HepG2 (cell line): Measurements from ENCODE around the gene PCSK5. TPM values are rescaled to one million over a fixed set of nuclear protein-coding genes. Genes with fewer than 3 reads are reported as not detected.

Experiments
- ATAC-seq: fragments of 200-7000 bp; cut with Tn5 transposase; 3 replicates; pipeline ENCODE4 v1.9.1; 2020; ENCODE audit warnings: mild to moderate bottlenecking, moderate library complexity
- BruUV-seq: library from RNA; stranded (reverse); fragments of 400-500 nt; replicated peaks from 2 replicates; lab custom pipeline; 2021; lab: Mats Ljungman, UMichigan
- CTCF ChIA-PET: fragments of 300-600 bp; formaldehyde crosslinking; extraction: SDS; loops from one replicate; lab custom pipeline; 2021; ENCODE audit warnings: low total read pairs, inconsistent platforms, low intra/inter-chr PET ratio; lab: Yijun Ruan, JAX
- POLR2A ChIA-PET: fragments of 350-600 bp; sonication (Branson Sonifier 250); formaldehyde crosslinking; loops from one replicate; lab custom pipeline; 2020; ENCODE audit warnings: antibody characterized with exemption, inconsistent platforms; lab: Yijun Ruan, JAX
- DNase-seq: peaks from one replicate; pipeline ENCODE4 v3.0.0-alpha.2; 2015; ENCODE audit warnings: low spot score
- FAIRE-seq: peaks from 3 replicates; lab custom pipeline; 2011; peaks lifted over from hg19 to GRCh38; lab: Jason Lieb, UNC
- H2AFZ ChIP-seq: one replicate; pipeline ENCODE4 v1.6.1; 2011; ENCODE audit warnings: low read length, inconsistent platforms
- H3K27ac ChIP-seq: fragments of 300-600 bp; 3 replicates; pipeline ENCODE4 v1.8.0; 2011; ENCODE audit warnings: mixed run types, mild to moderate bottlenecking, mixed read lengths, low read length, inconsistent platforms; ENCODE audit not compliant: insufficient read depth; ENCODE audit errors: extremely low read length
- H3K27me3 ChIP-seq, 2 experiments: fragments of 200-600 bp in 1 of 2; 2 replicates in 1 of 2; 3 replicates in 1 of 2; pipeline versions ENCODE4 v1.6.0 to v1.8.0; 2011; ENCODE audit warnings: low read length in 2 of 2, mild to moderate bottlenecking in 2 of 2, moderate library complexity in 2 of 2, inconsistent platforms in 1 of 2; ENCODE audit not compliant: insufficient read depth in 2 of 2, control insufficient read depth in 1 of 2
- H3K36me3 ChIP-seq, 2 experiments: fragments of 200-600 bp in 1 of 2; replicated peaks in 1 of 2; 2 replicates in 1 of 2; 3 replicates in 1 of 2; pipeline versions ENCODE4 v1.5.1 to v1.8.0; 2011; ENCODE audit warnings: low read length in 2 of 2, inconsistent platforms in 1 of 2; ENCODE audit not compliant: insufficient read depth in 2 of 2, control insufficient read depth in 1 of 2
- H3K4me1 ChIP-seq: 2 replicates; pipeline ENCODE4 v1.5.1; 2012; ENCODE audit warnings: low read length, inconsistent platforms; ENCODE audit not compliant: insufficient read depth
- H3K4me2 ChIP-seq: 2 replicates; pipeline ENCODE4 v1.6.0; 2011; ENCODE audit warnings: low read depth, low read length, inconsistent platforms
- H3K4me3 ChIP-seq, 3 experiments: fragments of 200-600 bp in 1 of 3; sonication (generic), shearing (Covaris generic) in 1 of 3; replicated peaks in 1 of 3; 2 replicates each; pipeline ENCODE4 v1.5.1; 2011 to 2016; ENCODE audit warnings: low read length in 3 of 3, inconsistent platforms in 2 of 3, low read depth in 2 of 3, mild to moderate bottlenecking in 2 of 3, control low read depth in 1 of 3, mixed read lengths in 1 of 3; ENCODE audit not compliant: insufficient read depth in 1 of 3
- H3K79me2 ChIP-seq: one replicate; pipeline ENCODE4 v1.6.1; 2011; ENCODE audit warnings: low read length, inconsistent platforms; ENCODE audit not compliant: insufficient read depth
- H3K9ac ChIP-seq: 2 replicates; pipeline ENCODE4 v1.6.0; 2011; ENCODE audit warnings: mild to moderate bottlenecking, low read depth, low read length, inconsistent platforms; ENCODE audit not compliant: insufficient read depth
- H3K9me3 ChIP-seq: 2 replicates; pipeline ENCODE4 v1.5.1; 2012; ENCODE audit warnings: mild to moderate bottlenecking, low read length
- H4K20me1 ChIP-seq: 2 replicates; pipeline ENCODE4 v1.6.0; 2011; ENCODE audit warnings: inconsistent platforms, mild to moderate bottlenecking, low read length, moderate library complexity; ENCODE audit not compliant: insufficient read depth
- HOXA9 ChIP-seq: sonication (generic); formaldehyde crosslinking; IDR thresholded peaks from 2 replicates; pipeline ENCODE4 v1.8.1; 2022; ENCODE audit warnings: missing genetic modification reagents, mild to moderate bottlenecking, moderate library complexity, borderline replicate concordance
- MYC ChIP-seq: sonication (generic); formaldehyde crosslinking; IDR thresholded peaks from 2 replicates; pipeline ENCODE4 v1.9.0; 2021; ENCODE audit warnings: missing genetic modification reagents, borderline replicate concordance
- NR2F6 ChIP-seq, 2 experiments: IDR thresholded peaks; 2 replicates each; pipeline ENCODE4 v1.6.1; 2016; ENCODE audit warnings: antibody characterized with exemption in 1 of 2, mild to moderate bottlenecking in 1 of 2
- PRMT3 ChIP-seq: sonication (generic); formaldehyde crosslinking; IDR thresholded peaks from 2 replicates; pipeline ENCODE4 v1.8.1; 2022; ENCODE audit warnings: low read depth, mild to moderate bottlenecking, moderate library complexity, missing genetic modification reagents, borderline replicate concordance
- RFXAP ChIP-seq: sonication (generic); formaldehyde crosslinking; IDR thresholded peaks from 2 replicates; pipeline ENCODE4 v1.4.0; 2020; ENCODE audit warnings: missing genetic modification reagents, borderline replicate concordance
- RNF2 ChIP-seq: fragments of 450-650 bp; conservative IDR thresholded peaks from 2 replicates; pipeline ENCODE4 v1.6.1; 2016; ENCODE audit warnings: low read depth
- SAP130 ChIP-seq: IDR thresholded peaks from 2 replicates; pipeline ENCODE4 v1.6.1; 2016; ENCODE audit warnings: low read depth
- SETDB1 ChIP-seq: sonication (generic); formaldehyde crosslinking; IDR thresholded peaks from 2 replicates; pipeline ENCODE4 v1.5.1; 2020; ENCODE audit warnings: missing genetic modification reagents, mild to moderate bottlenecking, borderline replicate concordance
- SP2 ChIP-seq: sonication (generic); formaldehyde crosslinking; IDR thresholded peaks from 2 replicates; pipeline ENCODE4 v1.5.1; 2020; ENCODE audit warnings: mild to moderate bottlenecking, missing genetic modification reagents
- ZNF513 ChIP-seq: sonication (generic); formaldehyde crosslinking; conservative IDR thresholded peaks from 2 replicates; pipeline ENCODE4 v1.5.0; 2020; ENCODE audit warnings: missing genetic modification reagents
- ZNF557 ChIP-seq: sonication (generic); formaldehyde crosslinking; IDR thresholded peaks from 2 replicates; pipeline ENCODE4 v1.4.0; 2020; ENCODE audit warnings: missing genetic modification reagents
- ZNF703 ChIP-seq: sonication (generic); formaldehyde crosslinking; IDR thresholded peaks from 2 replicates; pipeline ENCODE4 v1.5.1; 2020; ENCODE audit warnings: missing genetic modification reagents, mild to moderate bottlenecking, moderate library complexity, borderline replicate concordance
- WGBS: methylation state at CpG from one replicate; pipeline ENCODE4 v1.1.6; 2017; ENCODE audit warnings: low lambda C conversion rate; 5-methylcytosine and 5-hydroxymethylcytosine counted together
- in situ Hi-C: cut with HindIII; loops from 2 replicates; pipeline ENCODE4 v1.10.0; 2017; ENCODE audit warnings: low pct_unique_long_range_greater_than_20kb; ENCODE audit not compliant: extremely low pct_ligation_motif_present
- intact Hi-C: fragments of 100-400 bp; cut with micrococcal nuclease; formaldehyde crosslinking; loops from one replicate; pipeline ENCODE4 v1.10.0; 2022; ENCODE audit not compliant: unreplicated experiment
- polyA plus RNA-seq, 8 experiments: library from polyadenylated mRNA; depleted of rRNA in 3 of 8; stranded (reverse) in 7 of 8; unstranded in 1 of 8; fragments of >200 nt; fragmentation: Illumina TruSeq in 4 of 8; extraction: Trizol in 4 of 8; gene quantifications; 2 replicates each; pipeline versions ENCODE4 v1.2.1 to v1.2.3, GENCODE V29; 2011 to 2016; ENCODE audit warnings: low read depth in 4 of 8, missing spikeins in 1 of 8, mixed read lengths in 1 of 8; ENCODE audit not compliant: insufficient read depth in 1 of 8
- total RNA-seq, 5 experiments: library from RNA; depleted of rRNA; stranded (reverse); fragments of >200 nt; fragmentation: Illumina TruSeq; extraction: Trizol; gene quantifications; 2 replicates each; pipeline ENCODE4 v1.2.3, GENCODE V29; 2016; ENCODE audit warnings: low read depth in 1 of 5

PCSK5 gene
- total and polyA plus RNA-seq, 2 of the 13 experiments (the other 11 are each of a cell fraction or from before 2014, with no cell fraction given), result 0.55 to 0.66 TPM

- H3K4me2 ChIP-seq, result peak overlapping the region; percentile 81
- no peak for FAIRE-seq
- POLR2A ChIA-PET, result no interaction called here
- no peaks in the 10 kb centered on the region for H4K20me1 ChIP-seq
- ATAC-seq, result peak; percentile 45
- H3K9me3 ChIP-seq, result no peaks in the 10 kb centered on the region
- no peak for DNase-seq
- peaks cover 19% of the 10 kb centered on the region for H3K4me1 ChIP-seq
- in situ Hi-C loops, result no loop called here
- peak overlapping the region; percentile 60 to 77 (median 64) for H3K4me3 ChIP-seq
- BruUV-seq, result no TSS peak
- H3K9ac ChIP-seq, result peak overlapping the region; percentile 35; the same call in 1 of the 2 replicates
- H2AFZ ChIP-seq, result no peak overlapping the region
- TF ChIP-seq PRMT3 (no peak), MYC (CRISPR knock-in tag) (no peak), HOXA9 (CRISPR knock-in tag) (no peak), SAP130 (CRISPR knock-in tag) (no peak), ZNF557 (CRISPR knock-in tag) (no peak), SP2 (CRISPR knock-in tag) (no peak), RFXAP (CRISPR knock-in tag) (no peak), SETDB1 (CRISPR knock-in tag) (no peak), ZNF703 (CRISPR knock-in tag) (no peak), ZNF513 (no peak), RNF2 (no peak), NR2F6 (IDR thresholded peaks at IDR 0.05) (no peak), NR2F6 (CRISPR knock-in tag; IDR thresholded peaks at IDR 0.05) (no peak)
- TF ChIP-seq, all 625 proteins: peak for 0
- Histone ChIP-seq H3K79me2 (no peaks in the 10 kb centered on the region), H3K36me3 (no peaks in the 10 kb centered on the region), H3K27ac (no peak overlapping the region), H3K27me3 (peaks cover 0 to 38% of the 10 kb centered on the region in 2 experiments; a peak in 4 of 5 replicates)
- intact Hi-C loops, result loop anchor here (5.0 to 10.0 kb wide), 2 partner anchors 137 to 415 kb away; no protein-coding TSS in a partner anchor
- 2% methylated on average over 24 of the region's 24 CpGs for WGBS
- CTCF ChIA-PET, result interaction anchor here (1.2 kb wide), 1 partner anchor 413 kb away, joined by 3 read pairs; no protein-coding TSS in a partner anchor
These were observed 449 bp upstream of the PCSK5 start for GRCh38 chr9:75889977-75890471.
